ENCODE results near the gene HSPB2.

Gene HSPB2

GRCh38 chr11:111939836-111940604 lies 27.5 kb downstream of the HSPB2 start:
- H3K27me3 ChIP-seq (replicated peaks; ENCODE audit: control insufficient read depth, insufficient read depth, low read length), result no peaks in the 10 kb centered on the region
- DNase-seq (ENCODE audit: extremely low read depth, insufficient read length), result no peak
- no peak overlapping the region for H3K4me3 ChIP-seq (replicated peaks; ENCODE audit: low read depth, low read length)
- TF ChIP-seq CTCF (IDR thresholded peaks at IDR 0.05; ENCODE audit: insufficient read depth, low read length, poor library complexity, severe bottlenecking), result no peak
- H3K36me3 ChIP-seq (ENCODE audit: control insufficient read depth, insufficient read depth, low read length), result no peaks in the 10 kb centered on the region

GRCh38 chr11:111941963-111942362 lies 29.4 kb downstream of the HSPB2 start:
- TF ChIP-seq CTCF (IDR thresholded peaks at IDR 0.05; ENCODE audit: insufficient read depth, low read length, poor library complexity, severe bottlenecking), result no peak
- no peaks in the 10 kb centered on the region for H3K27me3 ChIP-seq (replicated peaks; ENCODE audit: control insufficient read depth, insufficient read depth, low read length)
- DNase-seq (ENCODE audit: extremely low read depth, insufficient read length), result no peak
- H3K36me3 ChIP-seq (ENCODE audit: control insufficient read depth, insufficient read depth, low read length), result no peaks in the 10 kb centered on the region
- no peak overlapping the region for H3K4me3 ChIP-seq (replicated peaks; ENCODE audit: low read depth, low read length)

- TF ChIP-seq CTCF (IDR thresholded peaks at IDR 0.05; ENCODE audit: insufficient read depth, low read length, poor library complexity, severe bottlenecking), result no peak
- DNase-seq (ENCODE audit: extremely low read depth, insufficient read length), result no peak
- Histone ChIP-seq H3K4me3 (replicated peaks; ENCODE audit: low read depth, low read length) (no peak overlapping the region), H3K36me3 (ENCODE audit: control insufficient read depth, insufficient read depth, low read length) (no peaks in the 10 kb centered on the region), H3K27me3 (replicated peaks; ENCODE audit: control insufficient read depth, insufficient read depth, low read length) (no peaks in the 10 kb centered on the region)
Measured at GRCh38 chr11:111942829-111943228, 30.3 kb downstream of the HSPB2 start.

GRCh38 chr11:111944139-111944538 lies 31.6 kb downstream of the HSPB2 start:
- H3K27me3 ChIP-seq (replicated peaks; ENCODE audit: control insufficient read depth, insufficient read depth, low read length), result no peaks in the 10 kb centered on the region
- no peaks in the 10 kb centered on the region for H3K36me3 ChIP-seq (ENCODE audit: control insufficient read depth, insufficient read depth, low read length)
- no peak overlapping the region for H3K4me3 ChIP-seq (replicated peaks; ENCODE audit: low read depth, low read length)
- no peak for TF ChIP-seq CTCF (IDR thresholded peaks at IDR 0.05; ENCODE audit: insufficient read depth, low read length, poor library complexity, severe bottlenecking)
- no peak for DNase-seq (ENCODE audit: extremely low read depth, insufficient read length)

GRCh38 chr11:111944651-111945051 lies 32.1 kb downstream of the HSPB2 start:
- DNase-seq (ENCODE audit: extremely low read depth, insufficient read length), result no peak
- Histone ChIP-seq H3K4me3 (replicated peaks; ENCODE audit: low read depth, low read length) (no peak overlapping the region), H3K36me3 (ENCODE audit: control insufficient read depth, insufficient read depth, low read length) (no peaks in the 10 kb centered on the region), H3K27me3 (replicated peaks; ENCODE audit: control insufficient read depth, insufficient read depth, low read length) (no peaks in the 10 kb centered on the region)
- TF ChIP-seq CTCF (IDR thresholded peaks at IDR 0.05; ENCODE audit: insufficient read depth, low read length, poor library complexity, severe bottlenecking), result no peak
